HG02970 (cell line): ENCODE results near the gene RGS3.

ENCODE experiments used
- ATAC-seq: cut with Tn5 transposase; IDR thresholded peaks from one replicate; pipeline ENCODE4 v1.9.1; 2021; ENCODE audit warnings: mild to moderate bottlenecking, moderate library complexity, moderate number of reproducible peaks; ENCODE audit not compliant: unreplicated experiment, low FRiP score

RGS3 gene

GRCh38 chr9:113612216-113612747 lies 148.8 kb downstream of the RGS3 start:
- no peak for ATAC-seq

GRCh38 chr9:113612828-113613227 lies 149.3 kb downstream of the RGS3 start:
- ATAC-seq: no peak

- no peak for ATAC-seq
These were observed 150.4 kb downstream of the RGS3 start for GRCh38 chr9:113613815-113614413.

GRCh38 chr9:113614843-113615648 lies 151.5 kb downstream of the RGS3 start:
- ATAC-seq: no peak

GRCh38 chr9:113616116-113616515 lies 152.6 kb downstream of the RGS3 start:
- ATAC-seq: no peak

- no peak for ATAC-seq
These were observed 153.3 kb downstream of the RGS3 start for GRCh38 chr9:113616621-113617496.

- no peak for ATAC-seq
These were observed 154.0 kb downstream of the RGS3 start for GRCh38 chr9:113617550-113617949.

GRCh38 chr9:113618836-113619490 lies 155.4 kb downstream of the RGS3 start:
- no peak for ATAC-seq

GRCh38 chr9:113619491-113620376 lies 156.2 kb downstream of the RGS3 start:
- ATAC-seq: no peak

GRCh38 chr9:113620377-113621161 lies 157.0 kb downstream of the RGS3 start:
- ATAC-seq: no peak

- no peak for ATAC-seq
These were observed 157.8 kb downstream of the RGS3 start for GRCh38 chr9:113621309-113621791.

GRCh38 chr9:113621980-113622379 lies 158.5 kb downstream of the RGS3 start:
- no peak for ATAC-seq

GRCh38 chr9:113622600-113623400 lies 159.3 kb downstream of the RGS3 start:
- no peak for ATAC-seq

- ATAC-seq: no peak
These were observed 160.4 kb downstream of the RGS3 start for GRCh38 chr9:113623851-113624485.

GRCh38 chr9:113624721-113625120 lies 161.2 kb downstream of the RGS3 start:
- ATAC-seq: no peak

GRCh38 chr9:113625486-113625885 lies 162.0 kb downstream of the RGS3 start:
- no peak for ATAC-seq
